Measurements from ENCODE around the gene PDCD2L.
"Not testable (repeated sequence)": the region's sequence is repeated elsewhere in the genome, so short reads cannot be mapped to it uniquely, and the experiment has no call there.

The PDCD2L gene

DNA sequence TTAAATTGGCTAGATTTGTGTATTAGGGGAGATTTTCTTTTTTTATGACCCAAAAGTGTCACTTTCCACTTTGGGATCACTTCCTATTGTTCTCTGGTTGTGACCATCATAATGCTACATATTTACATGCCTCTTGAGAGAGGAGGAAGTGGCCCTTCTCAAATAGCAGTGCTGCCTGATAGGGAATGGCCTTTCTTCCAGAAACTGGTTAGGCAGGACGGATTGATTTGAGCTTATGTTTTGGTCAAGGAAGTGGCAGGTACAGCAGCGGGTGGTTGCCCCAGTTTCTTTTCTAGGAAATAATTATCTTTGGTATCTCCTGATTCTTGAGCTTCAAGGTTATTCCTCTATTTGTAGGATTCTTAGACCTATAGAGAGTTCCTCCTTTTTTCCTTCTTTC, 55.4 kb downstream of the PDCD2L start (continued):
- TF ChIP-seq, protein P1, sequence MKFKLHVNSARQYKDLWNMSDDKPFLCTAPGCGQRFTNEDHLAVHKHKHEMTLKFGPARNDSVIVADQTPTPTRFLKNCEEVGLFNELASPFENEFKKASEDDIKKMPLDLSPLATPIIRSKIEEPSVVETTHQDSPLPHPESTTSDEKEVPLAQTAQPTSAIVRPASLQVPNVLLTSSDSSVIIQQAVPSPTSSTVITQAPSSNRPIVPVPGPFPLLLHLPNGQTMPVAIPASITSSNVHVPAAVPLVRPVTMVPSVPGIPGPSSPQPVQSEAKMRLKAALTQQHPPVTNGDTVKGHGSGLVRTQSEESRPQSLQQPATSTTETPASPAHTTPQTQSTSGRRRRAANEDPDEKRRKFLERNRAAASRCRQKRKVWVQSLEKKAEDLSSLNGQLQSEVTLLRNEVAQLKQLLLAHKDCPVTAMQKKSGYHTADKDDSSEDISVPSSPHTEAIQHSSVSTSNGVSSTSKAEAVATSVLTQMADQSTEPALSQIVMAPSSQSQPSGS (tag by site-specific recombination; IDR thresholded peaks at IDR 0.05; ENCODE audit: low read depth): no peak
- TF ChIP-seq ZNF350 (tag by site-specific recombination; IDR thresholded peaks at IDR 0.05): no peak
- no peak for TF ChIP-seq ZNF155 (tag by site-specific recombination; IDR thresholded peaks at IDR 0.05)
- no peak for TF ChIP-seq ZNF211 (tag by site-specific recombination; IDR thresholded peaks at IDR 0.05; ENCODE audit: low read depth)
- no peak for TF ChIP-seq OSR2 (tag by site-specific recombination; IDR thresholded peaks at IDR 0.05)
- TF ChIP-seq ZNF555 (tag by site-specific recombination; conservative IDR thresholded peaks at IDR 0.05): no peak

- 0 out of 2 replicates have a peak overlapping the region, but pooled peaks have one; percentile 40 for H3K27ac ChIP-seq (ENCODE audit: extremely low read depth, low read depth, low read length)
- TF ChIP-seq, protein P2, sequence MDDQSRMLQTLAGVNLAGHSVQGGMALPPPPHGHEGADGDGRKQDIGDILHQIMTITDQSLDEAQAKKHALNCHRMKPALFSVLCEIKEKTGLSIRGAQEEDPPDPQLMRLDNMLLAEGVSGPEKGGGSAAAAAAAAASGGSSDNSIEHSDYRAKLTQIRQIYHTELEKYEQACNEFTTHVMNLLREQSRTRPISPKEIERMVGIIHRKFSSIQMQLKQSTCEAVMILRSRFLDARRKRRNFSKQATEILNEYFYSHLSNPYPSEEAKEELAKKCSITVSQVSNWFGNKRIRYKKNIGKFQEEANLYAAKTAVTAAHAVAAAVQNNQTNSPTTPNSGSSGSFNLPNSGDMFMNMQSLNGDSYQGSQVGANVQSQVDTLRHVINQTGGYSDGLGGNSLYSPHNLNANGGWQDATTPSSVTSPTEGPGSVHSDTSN (CRISPR knock-in tag; IDR thresholded peaks at IDR 0.05): no peak
- TF ChIP-seq ZNF600 (tag by site-specific recombination; IDR thresholded peaks at IDR 0.05) (peak; percentile 47; the same call in 1 of the 2 replicates), ZBTB20 (tag by site-specific recombination; IDR thresholded peaks at IDR 0.05) (no peak), ZNF585B (tag by site-specific recombination; IDR thresholded peaks at IDR 0.05) (no peak)
- TF ChIP-seq, protein P3, sequence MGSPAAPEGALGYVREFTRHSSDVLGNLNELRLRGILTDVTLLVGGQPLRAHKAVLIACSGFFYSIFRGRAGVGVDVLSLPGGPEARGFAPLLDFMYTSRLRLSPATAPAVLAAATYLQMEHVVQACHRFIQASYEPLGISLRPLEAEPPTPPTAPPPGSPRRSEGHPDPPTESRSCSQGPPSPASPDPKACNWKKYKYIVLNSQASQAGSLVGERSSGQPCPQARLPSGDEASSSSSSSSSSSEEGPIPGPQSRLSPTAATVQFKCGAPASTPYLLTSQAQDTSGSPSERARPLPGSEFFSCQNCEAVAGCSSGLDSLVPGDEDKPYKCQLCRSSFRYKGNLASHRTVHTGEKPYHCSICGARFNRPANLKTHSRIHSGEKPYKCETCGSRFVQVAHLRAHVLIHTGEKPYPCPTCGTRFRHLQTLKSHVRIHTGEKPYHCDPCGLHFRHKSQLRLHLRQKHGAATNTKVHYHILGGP (tag by site-specific recombination; IDR thresholded peaks at IDR 0.05): no peak
- H3K4me1 ChIP-seq (ENCODE audit: control insufficient read depth, insufficient read depth, low read length): no peaks in the 10 kb centered on the region
- H3K36me3 ChIP-seq (ENCODE audit: control insufficient read depth in 2 of 2, insufficient read depth in 1 of 2, low read length in 2 of 2): peaks cover 91 to 100% of the 10 kb centered on the region in 2 experiments
- CTCF ChIA-PET: interaction anchor here (0.6 to 0.7 kb wide), 2 partner anchors 10 to 31 kb away, joined by 3 read pairs; no protein-coding TSS in a partner anchor
- H3K9me3 ChIP-seq (ENCODE audit: control insufficient read depth, insufficient read depth, low read depth, low read length): no peaks in the 10 kb centered on the region
- no peak overlapping the region for H3K4me3 ChIP-seq (ENCODE audit: low read depth, low read length)
- POLR2A ChIA-PET: interaction anchor here (0.5 kb wide), 1 partner anchor 37 kb away, joined by 3 read pairs; no protein-coding TSS in a partner anchor
Measured at GRCh38 chr19:34461375-34462100, 57.3 kb downstream of the PDCD2L start.

DNA sequence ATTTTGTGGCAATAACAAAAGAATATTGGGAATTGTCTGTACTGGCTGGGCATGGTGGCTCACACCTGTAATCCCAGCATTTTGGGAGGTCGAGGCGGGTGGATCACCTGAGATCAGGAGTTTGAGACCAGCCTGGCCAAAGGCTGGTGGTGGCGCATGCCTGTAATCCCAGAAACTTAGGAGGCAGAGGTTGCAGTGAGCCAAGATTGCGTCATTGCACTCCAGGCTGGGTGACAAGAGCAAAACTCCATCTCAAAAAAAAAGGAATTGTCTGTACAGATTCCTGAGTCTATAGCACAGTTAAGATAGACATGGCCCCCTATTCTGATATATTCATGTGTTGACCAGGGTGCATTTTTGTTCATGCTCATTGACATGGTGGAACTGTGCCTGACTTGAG, 60.6 kb downstream of the PDCD2L start:
- peaks cover 100% of the 10 kb centered on the region in 2 experiments for H3K36me3 ChIP-seq (ENCODE audit: control insufficient read depth in 2 of 2, insufficient read depth in 1 of 2, low read length in 2 of 2)
- POLR2A ChIA-PET: interaction anchor here (0.7 kb wide), 1 partner anchor 37 kb away, joined by 4 read pairs; no protein-coding TSS in a partner anchor
- H3K27ac ChIP-seq (ENCODE audit: extremely low read depth, low read depth, low read length); CTCF ChIA-PET; H3K9me3 ChIP-seq (ENCODE audit: control insufficient read depth, insufficient read depth, low read depth, low read length); H3K4me3 ChIP-seq (ENCODE audit: low read depth, low read length); H3K4me1 ChIP-seq (ENCODE audit: control insufficient read depth, insufficient read depth, low read length): not testable (repeated sequence)

- peaks cover 100% of the 10 kb centered on the region in 2 experiments for H3K36me3 ChIP-seq (ENCODE audit: control insufficient read depth in 2 of 2, insufficient read depth in 1 of 2, low read length in 2 of 2)
- ChIA-PET CTCF (interaction anchor here (0.6 to 1.5 kb wide), 3 partner anchors 9 to 78 kb away, joined by 3 to 4 read pairs (median 3); no protein-coding TSS in a partner anchor), POLR2A (no interaction called here)
Measured at GRCh38 chr19:34468409-34468808, 64.2 kb downstream of the PDCD2L start.

More at GRCh38 chr19:34468409-34468808, 64.2 kb downstream of the PDCD2L start:
- Histone ChIP-seq H3K4me1 (ENCODE audit: control insufficient read depth, insufficient read depth, low read length) (no peaks in the 10 kb centered on the region), H3K9me3 (ENCODE audit: control insufficient read depth, insufficient read depth, low read depth, low read length) (no peaks in the 10 kb centered on the region), H3K4me3 (ENCODE audit: low read depth, low read length) (no peak overlapping the region), H3K27ac (ENCODE audit: extremely low read depth, low read depth, low read length) (peak overlapping the region; percentile 17; the same call in 1 of the 2 replicates)
- TF ChIP-seq ZNF549 (tag by site-specific recombination; IDR thresholded peaks at IDR 0.05) (no peak), SETDB1 (IDR thresholded peaks at IDR 0.05; ENCODE audit: insufficient read length, low read length) (no peak)
- TF ChIP-seq, protein P3 (tag by site-specific recombination; IDR thresholded peaks at IDR 0.05): peak; percentile 94
